GM12874 (cell line): Measurements from ENCODE around the gene PAFAH1B2.

Experiments used
- TF ChIP-seq, protein P1 (sequence below): IDR thresholded peaks from 2 replicates; pipeline ENCODE4 v1.5.1; 2011; ENCODE audit warnings: low read depth, mild to moderate bottlenecking, control low read depth, low read length, moderate library complexity; ENCODE audit not compliant: insufficient read depth

The PAFAH1B2 gene

DNA sequence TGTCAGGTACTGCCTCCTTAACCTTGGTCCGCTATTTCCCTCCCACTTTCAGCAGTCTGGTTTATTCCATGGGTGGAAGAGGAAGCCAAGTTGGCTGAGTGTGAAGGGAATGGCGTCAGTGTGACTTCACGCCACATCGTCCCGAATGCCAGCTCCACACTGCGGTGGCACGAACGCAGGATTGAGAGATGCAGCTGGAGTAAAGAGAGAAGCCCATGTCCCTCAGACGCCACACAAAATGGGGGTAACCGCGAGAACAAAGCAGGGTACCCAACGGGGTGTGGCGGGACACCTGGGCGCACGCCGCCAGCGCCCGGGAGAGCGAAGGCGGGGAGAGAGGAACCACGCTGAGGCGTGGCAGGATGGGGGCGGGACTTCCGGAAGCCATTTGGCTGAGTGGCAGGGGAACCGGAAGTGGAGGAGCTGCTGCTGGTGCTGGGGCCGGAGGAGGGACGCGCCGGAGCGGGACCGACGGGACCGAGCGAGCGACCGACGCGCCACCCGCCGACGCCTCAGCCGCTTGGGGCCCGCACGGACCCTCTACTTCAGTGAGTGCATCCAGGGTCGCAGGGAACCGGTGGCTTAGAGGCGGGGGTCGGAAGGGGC is at the start of gene PAFAH1B2:
PAFAH1B2 (plus strand) TSS at position 417 of the 606 bp plus-strand sequence. CDS start 8,161 bp downstream, outside the sequence.
- TF ChIP-seq, protein P1, sequence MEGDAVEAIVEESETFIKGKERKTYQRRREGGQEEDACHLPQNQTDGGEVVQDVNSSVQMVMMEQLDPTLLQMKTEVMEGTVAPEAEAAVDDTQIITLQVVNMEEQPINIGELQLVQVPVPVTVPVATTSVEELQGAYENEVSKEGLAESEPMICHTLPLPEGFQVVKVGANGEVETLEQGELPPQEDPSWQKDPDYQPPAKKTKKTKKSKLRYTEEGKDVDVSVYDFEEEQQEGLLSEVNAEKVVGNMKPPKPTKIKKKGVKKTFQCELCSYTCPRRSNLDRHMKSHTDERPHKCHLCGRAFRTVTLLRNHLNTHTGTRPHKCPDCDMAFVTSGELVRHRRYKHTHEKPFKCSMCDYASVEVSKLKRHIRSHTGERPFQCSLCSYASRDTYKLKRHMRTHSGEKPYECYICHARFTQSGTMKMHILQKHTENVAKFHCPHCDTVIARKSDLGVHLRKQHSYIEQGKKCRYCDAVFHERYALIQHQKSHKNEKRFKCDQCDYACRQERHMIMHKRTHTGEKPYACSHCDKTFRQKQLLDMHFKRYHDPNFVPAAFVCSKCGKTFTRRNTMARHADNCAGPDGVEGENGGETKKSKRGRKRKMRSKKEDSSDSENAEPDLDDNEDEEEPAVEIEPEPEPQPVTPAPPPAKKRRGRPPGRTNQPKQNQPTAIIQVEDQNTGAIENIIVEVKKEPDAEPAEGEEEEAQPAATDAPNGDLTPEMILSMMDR: no peak

- TF ChIP-seq, protein P1: no peak
These were observed 49.3 kb upstream of the PAFAH1B2 start for GRCh38 chr11:117094776-117095175.

DNA sequence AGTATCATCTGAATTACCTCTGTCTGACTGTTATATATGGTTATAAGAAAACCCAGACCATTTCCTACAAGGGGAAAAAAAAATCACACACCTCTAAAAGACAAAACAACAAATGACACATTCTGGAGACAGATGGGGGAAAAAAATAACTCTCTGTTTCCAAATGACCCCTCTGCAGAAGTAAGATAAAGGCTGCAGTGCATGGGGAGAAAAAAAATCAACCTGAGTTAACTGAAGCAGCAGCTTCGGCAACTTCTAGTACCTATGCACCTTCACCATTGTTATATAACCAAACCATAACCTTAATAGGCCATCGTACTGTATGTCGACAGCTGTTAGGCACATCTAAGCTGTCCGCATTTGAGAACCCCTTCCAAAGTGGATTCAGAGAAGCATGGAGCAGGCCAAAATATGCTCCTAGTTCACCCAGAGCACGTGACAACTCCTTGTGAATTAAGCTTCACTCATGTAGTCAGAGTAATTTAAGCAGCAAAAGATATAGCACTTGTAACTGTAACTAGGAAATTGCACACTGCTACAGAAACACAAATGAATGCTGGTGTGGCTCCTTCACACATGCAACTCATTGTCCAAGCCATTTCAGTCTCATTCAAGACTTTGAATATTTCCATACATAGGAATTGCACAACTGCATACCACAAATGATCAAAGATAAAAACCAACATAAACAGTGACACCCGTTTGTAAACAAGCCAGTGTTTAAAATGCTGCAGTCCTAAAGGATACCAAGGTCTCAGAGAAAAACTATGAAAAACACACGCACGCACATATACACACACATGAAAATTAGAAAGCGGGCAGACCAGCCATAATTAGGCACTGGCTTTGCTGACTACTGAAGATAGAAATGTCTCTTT is 48.6 kb upstream of the PAFAH1B2 start:
- TF ChIP-seq, protein P1: no peak

- TF ChIP-seq, protein P1: no peak
These were observed 47.7 kb upstream of the PAFAH1B2 start for GRCh38 chr11:117096201-117096991.

DNA sequence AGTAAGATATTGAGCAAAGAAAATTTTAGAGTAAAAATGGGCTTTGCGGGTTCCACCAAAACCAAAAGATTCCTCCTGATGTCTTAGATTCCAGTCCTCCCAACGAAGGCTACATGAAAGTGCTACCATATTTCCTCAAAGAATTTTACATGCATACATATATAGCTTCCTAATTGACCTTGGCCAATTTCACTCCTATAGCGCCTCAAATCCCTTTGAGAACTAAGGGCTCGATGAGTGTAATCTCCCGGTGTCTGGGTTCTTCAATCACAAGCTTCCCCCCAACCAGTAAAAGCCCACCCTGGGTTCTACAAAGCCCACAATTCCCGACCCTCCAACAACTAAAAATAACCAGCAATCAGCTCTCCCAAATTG is 47.1 kb upstream of the PAFAH1B2 start:
- TF ChIP-seq, protein P1: no peak

GRCh38 chr11:117097389-117098268 is 46.5 kb upstream of the PAFAH1B2 start:
- TF ChIP-seq, protein P1: no peak
